NOMO-1 (cell line): ENCODE results near the gene GADL1.

ENCODE experiments used
- DNase-seq, 2 experiments: peaks; one replicate each; lab custom pipeline; 2025; ENCODE audit not compliant: unreplicated experiment in 2 of 2; lab: John Stamatoyannopoulos, UW

The GADL1 gene

DNA sequence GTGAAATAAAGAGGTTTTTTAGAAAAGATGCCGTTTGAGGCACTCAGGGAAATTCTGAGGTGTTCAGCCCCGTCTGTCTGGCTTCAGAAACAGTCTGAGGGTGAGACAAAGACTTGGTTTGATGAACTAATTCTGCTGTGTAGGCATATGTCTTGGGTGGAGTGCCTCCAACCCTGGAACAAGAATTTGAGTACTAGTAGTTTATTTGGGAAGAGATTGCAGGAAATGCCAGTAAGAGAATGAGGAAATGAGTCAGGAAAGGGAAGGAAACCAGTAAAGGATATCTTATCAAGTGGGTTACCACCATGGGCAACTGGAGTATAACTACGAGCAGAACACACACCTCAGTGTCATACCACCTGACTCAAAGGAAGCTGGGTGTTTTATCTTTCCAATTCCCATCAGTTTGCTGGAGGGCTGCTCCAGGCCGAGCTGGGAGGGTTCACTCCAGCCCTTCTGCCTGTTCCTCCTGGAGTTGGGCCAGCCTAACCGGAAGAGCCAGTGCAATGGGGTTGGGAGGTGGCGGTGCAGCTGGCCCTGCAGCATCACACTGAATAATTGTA, 212.7 kb downstream of the GADL1 start:
- no peak for DNase-seq

DNA sequence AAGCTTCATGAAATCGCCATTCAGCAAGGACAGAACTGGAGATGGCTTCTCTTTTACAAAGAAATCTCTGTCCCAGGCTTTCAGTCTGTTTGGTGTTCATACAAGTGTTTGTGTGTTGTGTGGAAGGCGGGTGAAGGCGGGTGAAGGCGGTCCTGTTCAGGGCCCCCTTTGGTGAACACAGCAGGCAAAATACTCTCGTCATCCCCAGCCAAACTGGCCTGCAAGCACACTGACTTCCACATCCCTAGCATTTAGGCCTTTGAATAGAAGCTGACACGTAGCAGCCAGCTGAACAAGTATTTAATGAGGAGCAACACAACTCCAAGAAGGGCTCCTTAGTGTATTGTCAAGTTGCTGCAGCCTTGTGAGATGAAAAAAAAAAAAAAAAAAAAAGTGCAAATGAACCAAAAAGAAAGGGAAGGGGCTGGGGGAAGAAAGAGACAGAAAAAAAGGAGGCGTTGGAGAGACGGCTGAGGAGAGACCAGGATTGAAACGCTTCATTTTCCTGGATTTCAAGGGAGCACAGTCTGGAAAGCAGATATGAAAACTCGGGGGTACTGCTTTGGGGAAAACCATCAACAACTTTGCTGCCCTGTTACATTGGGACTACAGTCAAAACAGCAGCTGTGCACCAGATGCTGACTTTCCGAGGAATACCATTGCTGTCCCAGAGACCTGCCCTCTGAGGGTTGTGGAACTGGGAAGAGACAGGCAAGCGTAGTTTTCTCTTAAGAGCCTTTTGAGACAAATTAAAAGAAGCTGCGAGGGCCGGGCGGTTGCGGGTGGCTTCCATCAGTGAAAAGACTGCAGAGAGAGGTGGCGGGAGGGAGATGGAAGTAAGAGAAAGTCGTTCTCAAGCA, 213.4 kb downstream of the GADL1 start:
- DNase-seq = no peak

DNA sequence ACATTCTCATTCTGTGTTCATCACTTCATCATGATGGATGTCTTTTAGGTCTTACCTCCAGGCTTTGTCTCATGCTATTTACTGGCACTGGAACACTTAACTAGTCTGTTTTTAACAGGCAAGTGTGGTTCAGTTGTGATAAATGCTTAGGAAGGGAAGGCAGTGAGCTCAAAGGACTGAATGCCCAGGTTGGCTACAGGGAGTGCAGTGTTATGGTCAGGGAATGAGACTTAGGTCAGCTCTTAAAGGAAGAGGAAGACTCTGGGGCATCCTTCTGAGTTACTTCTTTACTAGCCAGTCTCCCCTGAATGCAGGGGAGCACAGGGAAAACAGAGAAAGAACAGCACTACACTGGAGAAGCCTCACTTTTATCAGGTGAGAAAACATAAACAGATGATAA, 215.4 kb downstream of the GADL1 start:
- DNase-seq = no peak

DNA sequence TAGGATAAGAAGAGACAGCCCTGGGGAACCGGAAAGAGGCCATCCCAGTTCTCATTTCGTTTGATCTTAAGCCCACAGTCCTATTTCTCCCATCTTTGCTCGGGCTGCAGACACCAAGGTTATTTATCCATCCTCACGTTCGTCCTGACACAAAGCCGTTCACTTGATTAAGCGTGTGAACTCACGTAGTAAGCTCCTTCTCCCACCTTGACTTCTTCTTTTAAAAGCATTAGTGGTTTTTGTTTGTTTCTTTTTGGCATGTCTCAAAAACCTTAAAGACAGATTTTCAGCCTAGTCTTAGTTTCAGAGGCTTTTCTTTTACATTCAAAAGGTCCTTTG, 217.1 kb downstream of the GADL1 start:
- no peak for DNase-seq

DNA sequence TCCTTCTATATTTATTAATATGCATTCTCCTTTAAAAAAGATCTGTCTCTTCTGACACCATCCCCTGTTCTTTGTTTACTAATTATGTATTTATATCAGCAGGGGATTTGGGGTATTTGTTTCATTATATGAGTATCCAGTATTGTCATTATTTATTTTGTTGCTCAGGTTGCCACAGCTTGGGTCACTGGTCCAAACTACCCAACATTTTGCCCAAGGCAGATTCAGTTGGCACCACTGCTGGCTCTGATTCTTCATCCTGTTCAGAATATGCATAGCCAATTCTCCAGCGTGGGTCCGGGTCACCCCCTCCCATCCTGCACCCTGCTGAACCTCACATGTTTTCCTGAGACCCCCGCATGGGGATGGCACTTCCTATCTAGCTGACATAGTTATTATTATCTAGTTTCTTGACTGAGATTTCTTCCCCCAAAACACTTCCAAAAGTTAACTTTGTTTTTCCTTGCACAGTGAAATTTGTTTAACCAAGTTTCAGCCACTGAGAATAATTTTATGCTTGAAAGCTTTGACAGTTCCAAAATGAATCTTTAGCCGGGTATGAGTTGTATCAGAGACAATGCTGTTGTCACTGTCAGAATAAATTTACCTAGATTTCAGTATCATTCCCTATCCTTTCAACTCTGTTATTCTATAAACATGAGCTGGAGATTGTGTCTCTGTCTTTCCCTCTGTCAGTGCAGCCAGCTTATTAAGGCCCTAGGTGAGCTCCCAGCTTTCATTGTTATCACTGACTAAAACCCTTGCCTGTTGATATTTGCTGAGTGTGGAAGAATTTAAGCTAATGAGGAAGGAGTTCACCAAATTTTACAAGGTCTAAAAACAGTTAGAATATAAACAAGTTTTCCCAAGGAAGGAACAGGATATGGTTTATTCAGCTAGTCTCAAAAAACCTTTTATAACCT, 217.8 kb downstream of the GADL1 start:
- DNase-seq = no peak
